Nephron (organoid): ENCODE measurements around the gene DGKH.

Source experiments
- H3K27ac Mint-ChIP-seq, 3 experiments: 2 replicates each; pipeline ENCODE4 v1.8.0; 2020; ENCODE audit warnings: mixed read lengths in 3 of 3, mild to moderate bottlenecking in 2 of 3, moderate library complexity in 1 of 3
- H3K27me3 Mint-ChIP-seq: 2 replicates; pipeline ENCODE4 v1.8.0; 2021; ENCODE audit warnings: low read depth, mild to moderate bottlenecking, moderate library complexity, mixed read lengths
- H3K36me3 Mint-ChIP-seq: 2 replicates; pipeline ENCODE4 v1.8.0; 2020; ENCODE audit warnings: low read depth, mixed read lengths
- H3K4me1 Mint-ChIP-seq: 2 replicates; pipeline ENCODE4 v1.8.0; 2020; ENCODE audit warnings: mixed read lengths
- H3K4me3 Mint-ChIP-seq, 3 experiments: 2 replicates each; pipeline ENCODE4 v1.8.0; 2020; ENCODE audit warnings: mild to moderate bottlenecking in 3 of 3, mixed read lengths in 3 of 3, moderate library complexity in 2 of 3
- H3K9me3 Mint-ChIP-seq: 2 replicates; pipeline ENCODE4 v1.8.0; 2020; ENCODE audit warnings: mixed read lengths
- CTCF ChIP-seq, 3 experiments: fragments of 200-600 bp; sonication (generic); IDR thresholded peaks; one replicate each; pipeline ENCODE4 v1.5.0; 2021; ENCODE audit warnings: antibody characterized with exemption in 3 of 3; ENCODE audit not compliant: unreplicated experiment in 3 of 3

Gene DGKH

GRCh38 chr13:42048342-42048683, at the start of gene DGKH:
TSS of gene DGKH (plus strand) at chr13:42048648. CDS start at chr13:42048774, 126 bp downstream.
- no peaks in the 10 kb centered on the region for H3K9me3 Mint-ChIP-seq
- H3K27ac Mint-ChIP-seq: peak within 1 kb of the TSS; percentile 58 to 93 (median 85)
- TF ChIP-seq CTCF (IDR thresholded peaks at IDR 0.05; ENCODE audit: unreplicated experiment in 3 of 3): no peak

GRCh38 chr13:42000846-42001245, 47.6 kb upstream of the DGKH start:
- Mint-ChIP-seq H3K4me1 (peaks cover 5% of the 10 kb centered on the region), H3K27me3 (peaks cover 4% of the 10 kb centered on the region), H3K36me3 (no peaks in the 10 kb centered on the region), H3K4me3 (no peak overlapping the region), H3K9me3 (no peaks in the 10 kb centered on the region), H3K27ac (no peak overlapping the region)
- TF ChIP-seq CTCF (IDR thresholded peaks at IDR 0.05; ENCODE audit: unreplicated experiment in 3 of 3): no peak

More at GRCh38 chr13:42048342-42048683, at the start of gene DGKH:
- peaks cover 5% of the 10 kb centered on the region for H3K4me1 Mint-ChIP-seq
- H3K27me3 Mint-ChIP-seq: peaks cover 25% of the 10 kb centered on the region
- peaks cover 3% of the 10 kb centered on the region for H3K36me3 Mint-ChIP-seq
- peak within 1 kb of the TSS; percentile 87 to 91 (median 90) for H3K4me3 Mint-ChIP-seq

GRCh38 chr13:42001580-42001979, 46.9 kb upstream of the DGKH start:
- H3K4me3 Mint-ChIP-seq: no peak overlapping the region

GRCh38 chr13:42002066-42002465, 46.4 kb upstream of the DGKH start:
- Mint-ChIP-seq H3K9me3 (no peaks in the 10 kb centered on the region), H3K4me3 (no peak overlapping the region), H3K27ac (no peak overlapping the region), H3K27me3 (peaks cover 4% of the 10 kb centered on the region), H3K4me1 (peaks cover 5% of the 10 kb centered on the region), H3K36me3 (no peaks in the 10 kb centered on the region)
- TF ChIP-seq CTCF (IDR thresholded peaks at IDR 0.05; ENCODE audit: unreplicated experiment in 3 of 3): no peak

More at GRCh38 chr13:42001580-42001979, 46.9 kb upstream of the DGKH start:
- H3K36me3 Mint-ChIP-seq: no peaks in the 10 kb centered on the region
- H3K27ac Mint-ChIP-seq: peak overlapping the region; percentile 0 to 81 (median 22)
- peaks cover 4% of the 10 kb centered on the region for H3K27me3 Mint-ChIP-seq
- H3K4me1 Mint-ChIP-seq: peaks cover 5% of the 10 kb centered on the region
- no peak for TF ChIP-seq CTCF (IDR thresholded peaks at IDR 0.05; ENCODE audit: unreplicated experiment in 3 of 3)
- H3K9me3 Mint-ChIP-seq: no peaks in the 10 kb centered on the region

- peaks cover 6% of the 10 kb centered on the region for H3K4me1 Mint-ChIP-seq
- H3K36me3 Mint-ChIP-seq: no peaks in the 10 kb centered on the region
- peaks cover 4% of the 10 kb centered on the region for H3K27me3 Mint-ChIP-seq
- no peak for TF ChIP-seq CTCF (IDR thresholded peaks at IDR 0.05; ENCODE audit: unreplicated experiment in 3 of 3)
- no peak overlapping the region for H3K4me3 Mint-ChIP-seq
- no peaks in the 10 kb centered on the region for H3K9me3 Mint-ChIP-seq
- H3K27ac Mint-ChIP-seq: no peak overlapping the region
Observed at GRCh38 chr13:42007844-42008243, 40.6 kb upstream of the DGKH start.

GRCh38 chr13:42009057-42009456, 39.4 kb upstream of the DGKH start:
- no peak overlapping the region for H3K4me3 Mint-ChIP-seq
- no peak for TF ChIP-seq CTCF (IDR thresholded peaks at IDR 0.05; ENCODE audit: unreplicated experiment in 3 of 3)

More at GRCh38 chr13:42009057-42009456, 39.4 kb upstream of the DGKH start:
- Mint-ChIP-seq H3K4me1 (peaks cover 6% of the 10 kb centered on the region), H3K27me3 (peaks cover 8% of the 10 kb centered on the region), H3K36me3 (no peaks in the 10 kb centered on the region), H3K9me3 (no peaks in the 10 kb centered on the region), H3K27ac (no peak overlapping the region)
